GM18873 (cell line): ENCODE measurements around the gene DTNBP1.
"Not testable (repeated sequence)": the region's sequence is repeated elsewhere in the genome, so short reads cannot be mapped to it uniquely, and the experiment has no call there.

Experiments
- ATAC-seq: cut with Tn5 transposase; IDR thresholded peaks from one replicate; pipeline ENCODE4 v1.9.1; 2021; ENCODE audit warnings: mild to moderate bottlenecking, moderate library complexity, moderate number of reproducible peaks; ENCODE audit not compliant: unreplicated experiment, low FRiP score

DTNBP1 gene

GRCh38 chr6:15562977-15563376, 99.9 kb downstream of the DTNBP1 start:
- no peak for ATAC-seq

GRCh38 chr6:15561447-15562199, 101.2 kb downstream of the DTNBP1 start:
- ATAC-seq: no peak

GRCh38 chr6:15560713-15561112, 102.1 kb downstream of the DTNBP1 start:
- ATAC-seq: no peak

GRCh38 chr6:15557174-15557573, 105.7 kb downstream of the DTNBP1 start:
- ATAC-seq: no peak

GRCh38 chr6:15556711-15557110, 106.1 kb downstream of the DTNBP1 start:
- no peak for ATAC-seq

GRCh38 chr6:15555101-15556038, 107.5 kb downstream of the DTNBP1 start:
- ATAC-seq: no peak

- ATAC-seq: no peak
These were observed 108.1 kb downstream of the DTNBP1 start for GRCh38 chr6:15554728-15555100.

GRCh38 chr6:15553736-15554294, 109.0 kb downstream of the DTNBP1 start:
- ATAC-seq: no peak

GRCh38 chr6:15553031-15553430, 109.8 kb downstream of the DTNBP1 start:
- no peak for ATAC-seq

GRCh38 chr6:15551798-15552197, 111.0 kb downstream of the DTNBP1 start:
- no peak for ATAC-seq

- ATAC-seq: no peak
These were observed 111.6 kb downstream of the DTNBP1 start for GRCh38 chr6:15551262-15551661.

GRCh38 chr6:15550546-15551123, 112.2 kb downstream of the DTNBP1 start:
- ATAC-seq: no peak

- ATAC-seq: no peak
These were observed 113.5 kb downstream of the DTNBP1 start for GRCh38 chr6:15549371-15549770.

GRCh38 chr6:15547400-15547799, 115.4 kb downstream of the DTNBP1 start:
- ATAC-seq: no peak

- ATAC-seq: no peak
These were observed 116.2 kb downstream of the DTNBP1 start for GRCh38 chr6:15546591-15546990.

- no peak for ATAC-seq
These were observed 118.4 kb downstream of the DTNBP1 start for GRCh38 chr6:15544321-15544900.

- not testable (repeated sequence) for ATAC-seq
These were observed 119.4 kb downstream of the DTNBP1 start for GRCh38 chr6:15543332-15543917.

GRCh38 chr6:15539722-15540270, 123.0 kb downstream of the DTNBP1 start:
- ATAC-seq: no peak

GRCh38 chr6:15538766-15539495, 123.9 kb downstream of the DTNBP1 start:
- ATAC-seq: no peak
